Ishikawa (cell line): ENCODE results near the gene PDZD8.

Experiments used
- EP300 ChIP-seq: IDR thresholded peaks from 2 replicates; pipeline ENCODE4 v1.6.1; 2012; ENCODE audit warnings: borderline replicate concordance
- MAX ChIP-seq: IDR thresholded peaks from 2 replicates; pipeline ENCODE4 v1.6.1; 2012
- REST ChIP-seq: IDR thresholded peaks from 2 replicates; pipeline ENCODE4 v1.6.1; 2012; ENCODE audit warnings: low read depth, mild to moderate bottlenecking
- TCF12 ChIP-seq: IDR thresholded peaks from 2 replicates; pipeline ENCODE4 v1.6.1; 2012; ENCODE audit warnings: low read depth

- TF ChIP-seq MAX (no peak), EP300 (no peak), TCF12 (no peak), REST (no peak)
These were observed 125.6 kb downstream of the PDZD8 start for GRCh38 chr10:117249493-117250093.
